Measurements from ENCODE around the gene PMEPA1.

DNA sequence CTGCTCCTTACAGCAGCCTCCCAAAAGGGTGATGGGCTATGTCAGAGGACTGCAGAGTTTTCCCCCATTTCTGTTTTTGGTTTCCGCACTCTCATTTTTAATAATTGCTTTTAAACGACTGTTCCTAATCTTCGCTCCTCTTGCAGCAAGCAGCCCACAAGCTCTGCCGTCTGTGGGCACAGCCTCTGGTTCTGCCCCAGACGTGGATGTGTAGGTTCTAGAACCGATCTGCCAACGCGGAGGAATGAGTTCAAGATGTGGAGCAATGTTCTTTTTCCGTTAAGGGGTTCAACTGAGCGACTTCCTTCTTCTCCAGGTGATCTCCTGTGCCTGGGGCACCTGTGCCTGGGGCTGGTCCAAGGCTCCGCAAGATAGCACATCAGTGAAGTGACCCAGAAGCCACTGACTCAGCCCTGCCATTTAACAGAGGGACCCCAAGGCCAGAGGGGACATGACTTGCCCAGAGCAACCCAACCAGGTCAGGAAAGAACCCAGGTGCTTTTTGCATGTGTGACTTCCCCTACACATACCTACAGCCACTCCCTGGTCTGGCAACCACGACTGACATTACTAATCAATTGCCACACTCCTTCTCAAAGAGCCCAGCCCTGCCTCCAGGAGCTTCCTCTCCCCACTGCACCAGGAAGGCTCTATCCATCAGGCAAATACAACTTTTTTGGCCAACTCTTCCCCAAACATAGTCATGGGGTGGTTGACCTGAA is 22.7 kb downstream of the PMEPA1 start:
- TF ChIP-seq KLF7 (tag by site-specific recombination; IDR thresholded peaks at IDR 0.05; ENCODE audit: borderline replicate concordance): no peak
- TF ChIP-seq, protein P1, sequence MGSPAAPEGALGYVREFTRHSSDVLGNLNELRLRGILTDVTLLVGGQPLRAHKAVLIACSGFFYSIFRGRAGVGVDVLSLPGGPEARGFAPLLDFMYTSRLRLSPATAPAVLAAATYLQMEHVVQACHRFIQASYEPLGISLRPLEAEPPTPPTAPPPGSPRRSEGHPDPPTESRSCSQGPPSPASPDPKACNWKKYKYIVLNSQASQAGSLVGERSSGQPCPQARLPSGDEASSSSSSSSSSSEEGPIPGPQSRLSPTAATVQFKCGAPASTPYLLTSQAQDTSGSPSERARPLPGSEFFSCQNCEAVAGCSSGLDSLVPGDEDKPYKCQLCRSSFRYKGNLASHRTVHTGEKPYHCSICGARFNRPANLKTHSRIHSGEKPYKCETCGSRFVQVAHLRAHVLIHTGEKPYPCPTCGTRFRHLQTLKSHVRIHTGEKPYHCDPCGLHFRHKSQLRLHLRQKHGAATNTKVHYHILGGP (tag by site-specific recombination; IDR thresholded peaks at IDR 0.05): no peak
- TF ChIP-seq, protein P2, sequence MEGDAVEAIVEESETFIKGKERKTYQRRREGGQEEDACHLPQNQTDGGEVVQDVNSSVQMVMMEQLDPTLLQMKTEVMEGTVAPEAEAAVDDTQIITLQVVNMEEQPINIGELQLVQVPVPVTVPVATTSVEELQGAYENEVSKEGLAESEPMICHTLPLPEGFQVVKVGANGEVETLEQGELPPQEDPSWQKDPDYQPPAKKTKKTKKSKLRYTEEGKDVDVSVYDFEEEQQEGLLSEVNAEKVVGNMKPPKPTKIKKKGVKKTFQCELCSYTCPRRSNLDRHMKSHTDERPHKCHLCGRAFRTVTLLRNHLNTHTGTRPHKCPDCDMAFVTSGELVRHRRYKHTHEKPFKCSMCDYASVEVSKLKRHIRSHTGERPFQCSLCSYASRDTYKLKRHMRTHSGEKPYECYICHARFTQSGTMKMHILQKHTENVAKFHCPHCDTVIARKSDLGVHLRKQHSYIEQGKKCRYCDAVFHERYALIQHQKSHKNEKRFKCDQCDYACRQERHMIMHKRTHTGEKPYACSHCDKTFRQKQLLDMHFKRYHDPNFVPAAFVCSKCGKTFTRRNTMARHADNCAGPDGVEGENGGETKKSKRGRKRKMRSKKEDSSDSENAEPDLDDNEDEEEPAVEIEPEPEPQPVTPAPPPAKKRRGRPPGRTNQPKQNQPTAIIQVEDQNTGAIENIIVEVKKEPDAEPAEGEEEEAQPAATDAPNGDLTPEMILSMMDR (tag by site-specific recombination; IDR thresholded peaks at IDR 0.05): no peak
- no peak for TF ChIP-seq SETDB1 (IDR thresholded peaks at IDR 0.05; ENCODE audit: insufficient read length, low read length)
- TF ChIP-seq ZNF654 (tag by site-specific recombination; IDR thresholded peaks at IDR 0.05; ENCODE audit: low read depth): no peak
- no peak for TF ChIP-seq ZNF239 (tag by site-specific recombination; IDR thresholded peaks at IDR 0.05)
- no peak for TF ChIP-seq ZNF580 (tag by site-specific recombination; IDR thresholded peaks at IDR 0.05)
